ENCODE results near the gene ABAT. TPM values are rescaled to one million over a fixed set of nuclear protein-coding genes. Genes with fewer than 3 reads are reported as not detected.

Gene ABAT
- total RNA-seq, 2 donors from 2014 or later, result 9.8 to 14.9 TPM

- Histone ChIP-seq H3K36me3 (no peaks in the 10 kb centered on the region), H3K27ac (no peak overlapping the region), H3K9me3 (no peaks in the 10 kb centered on the region), H3K4me3 (no peak overlapping the region), H3K4me1 (peaks cover 0 to 8% of the 10 kb centered on the region in 2 donors), H3K27me3 (no peaks in the 10 kb centered on the region)
- no peak for TF ChIP-seq CTCF (IDR thresholded peaks at IDR 0.05)
- DNase-seq (ENCODE audit: low spot score), result no peak
These were observed 82.3 kb downstream of the ABAT start for GRCh38 chr16:8756755-8757154.

- TF ChIP-seq CTCF (IDR thresholded peaks at IDR 0.05), result no peak
- no peaks in the 10 kb centered on the region for H3K36me3 ChIP-seq
- no peaks in the 10 kb centered on the region for H3K27me3 ChIP-seq
- no peaks in the 10 kb centered on the region for H3K4me1 ChIP-seq
- no peak for DNase-seq (ENCODE audit: low spot score)
- H3K27ac ChIP-seq, result no peak overlapping the region
- H3K9me3 ChIP-seq, result no peaks in the 10 kb centered on the region
- no peak overlapping the region for H3K4me3 ChIP-seq
These were observed 83.6 kb downstream of the ABAT start for GRCh38 chr16:8758022-8758421.

- Histone ChIP-seq H3K27me3 (no peaks in the 10 kb centered on the region), H3K36me3 (no peaks in the 10 kb centered on the region), H3K4me1 (no peaks in the 10 kb centered on the region), H3K4me3 (no peak overlapping the region), H3K27ac (no peak overlapping the region), H3K9me3 (no peaks in the 10 kb centered on the region)
- TF ChIP-seq CTCF (IDR thresholded peaks at IDR 0.05), result no peak
- DNase-seq (ENCODE audit: low spot score), result no peak
These were observed 85.6 kb downstream of the ABAT start for GRCh38 chr16:8760021-8760420.

- no peak overlapping the region for H3K27ac ChIP-seq
- no peaks in the 10 kb centered on the region for H3K27me3 ChIP-seq
- no peaks in the 10 kb centered on the region for H3K9me3 ChIP-seq
- TF ChIP-seq CTCF (IDR thresholded peaks at IDR 0.05), result no peak
- H3K36me3 ChIP-seq, result no peaks in the 10 kb centered on the region
- H3K4me3 ChIP-seq, result no peak overlapping the region
- no peaks in the 10 kb centered on the region for H3K4me1 ChIP-seq
- DNase-seq (ENCODE audit: low spot score), result no peak
These were observed 86.7 kb downstream of the ABAT start for GRCh38 chr16:8761078-8761477.

- H3K4me3 ChIP-seq, result no peak overlapping the region
- DNase-seq (ENCODE audit: low spot score), result no peak
- H3K4me1 ChIP-seq, result no peaks in the 10 kb centered on the region
- H3K27ac ChIP-seq, result no peak overlapping the region
- no peaks in the 10 kb centered on the region for H3K9me3 ChIP-seq
- TF ChIP-seq CTCF (IDR thresholded peaks at IDR 0.05), result no peak
- no peaks in the 10 kb centered on the region for H3K27me3 ChIP-seq
- no peaks in the 10 kb centered on the region for H3K36me3 ChIP-seq
These were observed 87.8 kb downstream of the ABAT start for GRCh38 chr16:8762254-8762653.

GRCh38 chr16:8763083-8763482 lies 88.7 kb downstream of the ABAT start:
- Histone ChIP-seq H3K9me3 (no peaks in the 10 kb centered on the region), H3K36me3 (no peaks in the 10 kb centered on the region), H3K4me1 (no peaks in the 10 kb centered on the region), H3K4me3 (no peak overlapping the region), H3K27ac (no peak overlapping the region), H3K27me3 (no peaks in the 10 kb centered on the region)
- TF ChIP-seq CTCF (IDR thresholded peaks at IDR 0.05), result no peak
- DNase-seq (ENCODE audit: low spot score), result no peak

Measured in right atrium auricular region (tissue), 2 donors.